Neuronal stem cell (in vitro differentiated cells): ENCODE results near the gene SLC1A7.

Experiments used
- DNase-seq: peaks from one replicate; pipeline ENCODE4 v3.0.0-alpha.2; 2013; ENCODE audit warnings: low spot score
- H2AFZ ChIP-seq: one replicate; pipeline ENCODE4 v1.6.1; 2013; ENCODE audit warnings: mild to moderate bottlenecking, low read length, inconsistent platforms
- H2AK5ac ChIP-seq: 2 replicates; pipeline ENCODE4 v1.6.1; 2013; ENCODE audit warnings: low read depth, mild to moderate bottlenecking, inconsistent platforms, low read length, moderate library complexity, mixed read lengths
- H2BK120ac ChIP-seq: 2 replicates; pipeline ENCODE4 v1.6.1; 2013; ENCODE audit warnings: low read depth, mild to moderate bottlenecking, inconsistent platforms, low read length, moderate library complexity, mixed read lengths
- H2BK12ac ChIP-seq: one replicate; pipeline ENCODE4 v1.6.1; 2013; ENCODE audit warnings: low read length, inconsistent platforms
- H2BK15ac ChIP-seq: 2 replicates; pipeline ENCODE4 v1.6.1; 2013; ENCODE audit warnings: mild to moderate bottlenecking, low read length, inconsistent platforms, mixed read lengths
- H2BK5ac ChIP-seq: one replicate; pipeline ENCODE4 v1.6.1; 2013; ENCODE audit warnings: inconsistent platforms, mild to moderate bottlenecking, low read length, moderate library complexity
- H3K14ac ChIP-seq: one replicate; pipeline ENCODE4 v1.6.1; 2013; ENCODE audit warnings: low read length, inconsistent platforms
- H3K18ac ChIP-seq: 2 replicates; pipeline ENCODE4 v1.6.1; 2013; ENCODE audit warnings: low read length, inconsistent platforms
- H3K23ac ChIP-seq: 2 replicates; pipeline ENCODE4 v1.6.1; 2013; ENCODE audit warnings: low read depth, mild to moderate bottlenecking, mixed read lengths, low read length, inconsistent platforms; ENCODE audit not compliant: poor library complexity
- H3K27ac ChIP-seq: replicated peaks from 3 replicates; pipeline ENCODE4 v1.5.1; 2013; ENCODE audit warnings: low read length, inconsistent platforms
- H3K27me3 ChIP-seq, 3 experiments: 2 replicates each; pipeline ENCODE4 v1.6.1; 2013; ENCODE audit warnings: low read length in 3 of 3, mild to moderate bottlenecking in 2 of 3, inconsistent platforms in 1 of 3, low read depth in 1 of 3, mixed read lengths in 1 of 3, moderate library complexity in 1 of 3; ENCODE audit not compliant: control insufficient read depth in 3 of 3, insufficient read depth in 3 of 3
- H3K36me3 ChIP-seq, 2 donors: replicated peaks in 1 of 2; 2 replicates each; pipeline ENCODE4 v1.6.1; 2013; ENCODE audit warnings: low read length in 2 of 2; ENCODE audit not compliant: control insufficient read depth in 2 of 2, insufficient read depth in 2 of 2
- H3K4ac ChIP-seq: 2 replicates; pipeline ENCODE4 v1.6.1; 2013; ENCODE audit warnings: inconsistent platforms, mild to moderate bottlenecking, low read length, moderate library complexity
- H3K4me1 ChIP-seq, 2 donors: 1 replicate in 1 of 2; 2 replicates in 1 of 2; pipeline ENCODE4 v1.6.1; 2013; ENCODE audit warnings: low read length in 2 of 2, low read depth in 1 of 2; ENCODE audit not compliant: control insufficient read depth in 2 of 2, insufficient read depth in 1 of 2
- H3K4me2 ChIP-seq: one replicate; pipeline ENCODE4 v1.6.1; 2013; ENCODE audit warnings: mild to moderate bottlenecking, low read length, inconsistent platforms; ENCODE audit not compliant: insufficient read depth, poor library complexity, severe bottlenecking
- H3K4me3 ChIP-seq, 2 donors: 2 replicates each; pipeline ENCODE4 v1.5.1; 2013; ENCODE audit warnings: low read length in 2 of 2, mild to moderate bottlenecking in 2 of 2, inconsistent platforms in 1 of 2, moderate library complexity in 1 of 2
- H3K79me1 ChIP-seq: one replicate; pipeline ENCODE4 v1.6.1; 2013; ENCODE audit warnings: low read depth, mild to moderate bottlenecking, inconsistent platforms, low read length, moderate library complexity
- H3K9ac ChIP-seq: one replicate; pipeline ENCODE4 v1.6.1; 2013; ENCODE audit warnings: mild to moderate bottlenecking, low read depth, low read length, inconsistent platforms; ENCODE audit not compliant: poor library complexity
- H3K9me3 ChIP-seq, 2 donors: replicated peaks in 1 of 2; 2 replicates each; pipeline versions ENCODE3 to v1.6.1; 2013; ENCODE audit warnings: low read length in 2 of 2, mild to moderate bottlenecking in 2 of 2, inconsistent platforms in 1 of 2, low read depth in 1 of 2, mixed read lengths in 1 of 2, moderate library complexity in 1 of 2; ENCODE audit not compliant: control insufficient read depth in 2 of 2, insufficient read depth in 1 of 2
- H4K8ac ChIP-seq: one replicate; pipeline ENCODE4 v1.6.1; 2013; ENCODE audit warnings: low read depth, mild to moderate bottlenecking, inconsistent platforms, low read length, moderate library complexity
- H4K91ac ChIP-seq: one replicate; pipeline ENCODE4 v1.6.1; 2013; ENCODE audit warnings: low read length, low read depth, mild to moderate bottlenecking, inconsistent platforms; ENCODE audit not compliant: poor library complexity
- WGBS, 2 donors: extraction: QIAGEN DNeasy Blood & Tissue Kit; methylation state at CpG; one replicate each; pipeline ENCODE4 v1.1.7; 2013; ENCODE audit warnings: missing lambda C conversion rate in 2 of 2, mixed read lengths in 1 of 2; ENCODE audit not compliant: insufficient read length in 2 of 2, insufficient replicate concordance in 1 of 2; ENCODE audit errors: extremely low coverage in 2 of 2; 5-methylcytosine and 5-hydroxymethylcytosine counted together

Gene SLC1A7

DNA sequence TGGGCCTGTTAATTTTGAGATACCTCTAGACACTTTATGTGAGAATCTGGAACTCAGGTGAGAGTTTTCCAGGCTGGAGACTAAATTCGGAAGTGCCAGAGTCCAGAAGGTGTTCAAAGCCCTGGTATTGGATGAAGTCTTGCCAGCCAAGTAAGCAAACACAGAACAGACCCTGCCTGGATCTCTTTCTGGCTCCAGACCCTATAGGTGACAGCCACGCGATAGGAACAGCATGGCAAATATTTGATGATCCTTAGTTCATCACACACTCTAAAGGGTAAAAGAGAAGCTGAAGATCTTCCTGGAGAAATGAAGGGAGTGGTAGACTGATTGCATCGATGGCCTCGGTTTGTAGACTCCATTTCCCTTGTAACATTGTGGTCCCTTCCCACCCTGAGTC, 30.7 kb downstream of the SLC1A7 start:
- H2BK120ac ChIP-seq = no peak overlapping the region
- H3K9ac ChIP-seq = no peak overlapping the region
- H3K14ac ChIP-seq = no peak overlapping the region
- peaks cover under 1% of the 10 kb centered on the region for H3K79me1 ChIP-seq
- H2BK15ac ChIP-seq = no peak overlapping the region
- H2AFZ ChIP-seq = peak overlapping the region; percentile 70
- H3K4me3 ChIP-seq = no peak overlapping the region
- H3K36me3 ChIP-seq = no peaks in the 10 kb centered on the region
- H2AK5ac ChIP-seq = no peak overlapping the region
- H2BK12ac ChIP-seq = no peak overlapping the region
- no peak overlapping the region for H2BK5ac ChIP-seq
- H3K27ac ChIP-seq = no peak overlapping the region
- H3K9me3 ChIP-seq = no peaks in the 10 kb centered on the region
- DNase-seq = no peak
- no peak overlapping the region for H3K23ac ChIP-seq
- no peak overlapping the region for H3K18ac ChIP-seq
- peaks cover 7 to 22% of the 10 kb centered on the region in 2 donors for H3K4me1 ChIP-seq
- peaks cover 0 to 21% (median 5%) of the 10 kb centered on the region in 3 experiments for H3K27me3 ChIP-seq
- no peak overlapping the region for H4K91ac ChIP-seq
- no CpG with 5 or more reads among the region's 5 CpGs for WGBS, 2 donors
- H3K4ac ChIP-seq = no peak overlapping the region
- H3K4me2 ChIP-seq = no peak overlapping the region
- no peak overlapping the region for H4K8ac ChIP-seq

DNA sequence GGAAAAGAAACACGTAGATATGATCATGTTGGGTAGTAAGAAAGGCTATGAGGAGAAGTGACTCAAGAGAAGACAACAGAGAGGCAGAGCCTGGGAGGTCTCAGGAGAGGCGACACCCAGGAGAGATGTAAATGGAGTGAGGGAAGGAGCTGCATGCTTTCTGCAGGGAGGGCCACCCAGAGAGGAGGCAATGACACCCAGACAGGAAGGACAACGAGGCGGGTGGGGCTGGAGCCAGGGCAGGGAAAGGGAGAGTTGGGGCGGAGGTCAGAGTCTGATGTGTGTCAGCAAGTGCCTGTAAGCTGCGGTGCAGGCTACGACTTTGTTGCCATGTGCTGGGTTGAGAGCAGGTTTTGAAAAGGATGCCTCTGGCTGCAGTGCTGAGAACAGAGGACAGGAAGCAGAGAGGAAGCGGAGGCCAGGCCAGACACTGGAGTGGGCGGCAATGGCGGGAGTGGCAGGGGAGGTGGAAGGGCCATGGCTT, 31.3 kb downstream of the SLC1A7 start:
- no peak for DNase-seq
- no CpG with 5 or more reads among the region's 10 CpGs for WGBS, 2 donors

DNA sequence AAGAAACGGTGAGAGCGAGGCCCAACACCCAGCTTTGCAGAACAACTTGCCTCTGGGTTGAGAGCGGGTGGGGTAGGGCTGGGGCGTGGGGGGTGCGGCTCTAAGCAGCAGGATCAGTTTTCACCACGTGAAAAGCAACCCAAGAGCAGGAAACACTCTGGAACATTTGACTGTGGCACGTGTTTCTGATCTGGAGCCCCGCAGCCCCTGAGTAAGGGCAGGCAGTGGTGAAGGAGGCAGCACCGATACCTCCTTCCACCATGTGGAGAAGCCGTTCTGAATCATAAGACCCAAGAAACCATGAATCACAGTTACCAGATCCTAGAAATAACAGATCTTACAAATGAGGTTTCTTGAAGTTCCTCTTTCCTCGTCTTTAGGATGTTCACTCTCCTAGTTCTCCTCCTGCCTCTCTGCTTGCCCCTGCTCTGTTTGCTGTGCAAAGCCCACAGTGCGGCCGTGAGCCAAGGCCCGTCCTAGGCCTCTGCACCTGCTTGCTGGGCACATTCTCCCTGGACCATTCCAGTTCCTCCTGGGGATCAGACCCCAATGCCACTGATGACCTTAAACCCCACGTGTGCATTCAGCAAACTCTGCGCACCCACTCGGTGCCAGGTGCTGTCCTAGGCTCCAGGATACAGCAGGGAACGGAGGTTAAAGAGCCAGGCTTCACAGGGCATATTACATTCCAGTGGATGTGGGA, 31.9 kb downstream of the SLC1A7 start:
- H3K27me3 ChIP-seq = peaks cover 0 to 12% (median 5%) of the 10 kb centered on the region in 3 experiments

More for the DNA sequence above, 31.3 kb downstream of the SLC1A7 start:
- Histone ChIP-seq H3K4me1 (peaks cover 7 to 18% of the 10 kb centered on the region in 2 donors), H2BK5ac (no peak overlapping the region), H3K4me2 (no peak overlapping the region), H2BK15ac (peak overlapping the region; percentile 65), H3K9me3 (no peaks in the 10 kb centered on the region), H3K18ac (no peak overlapping the region), H3K23ac (peak overlapping the region; percentile 19), H3K4ac (no peak overlapping the region), H3K4me3 (no peak overlapping the region), H4K8ac (no peak overlapping the region), H3K27me3 (peaks cover 0 to 15% (median 5%) of the 10 kb centered on the region in 3 experiments), H3K79me1 (no peaks in the 10 kb centered on the region), H2AK5ac (peak overlapping the region; percentile 48), H3K27ac (no peak overlapping the region), H2BK120ac (no peak overlapping the region), H3K14ac (no peak overlapping the region), H4K91ac (no peak overlapping the region), H2BK12ac (peak overlapping the region; percentile 69), H3K36me3 (no peaks in the 10 kb centered on the region), H3K9ac (peak overlapping the region; percentile 46), H2AFZ (peak overlapping the region; percentile 70)

More for the DNA sequence above, 31.9 kb downstream of the SLC1A7 start:
- H3K9ac ChIP-seq = no peak overlapping the region
- H2BK120ac ChIP-seq = peak overlapping the region; percentile 13
- peak overlapping the region; percentile 60 for H3K4ac ChIP-seq
- WGBS, 2 donors = no CpG with 5 or more reads among the region's 18 CpGs
- H3K23ac ChIP-seq = no peak overlapping the region
- H3K79me1 ChIP-seq = no peaks in the 10 kb centered on the region
- no peak overlapping the region for H3K27ac ChIP-seq
- H3K18ac ChIP-seq = peak overlapping the region; percentile 44
- H2AK5ac ChIP-seq = peak overlapping the region; percentile 89
- H3K14ac ChIP-seq = peak overlapping the region; percentile 41
- H2BK5ac ChIP-seq = no peak overlapping the region
- H3K4me1 ChIP-seq = peaks cover 6 to 19% of the 10 kb centered on the region in 2 donors
- no peak overlapping the region for H4K8ac ChIP-seq
- peak overlapping the region; percentile 70 for H2AFZ ChIP-seq
- H2BK12ac ChIP-seq = no peak overlapping the region
- H3K4me2 ChIP-seq = no peak overlapping the region
- DNase-seq = no peak
- peak overlapping the region; percentile 65 for H2BK15ac ChIP-seq
- no peaks in the 10 kb centered on the region for H3K9me3 ChIP-seq
- no peak overlapping the region for H3K4me3 ChIP-seq
- H4K91ac ChIP-seq = no peak overlapping the region
- H3K36me3 ChIP-seq = no peaks in the 10 kb centered on the region
